HepG2 (cell line): ENCODE measurements around the gene RPL22L1. TPM values are rescaled to one million over a fixed set of nuclear protein-coding genes. Genes with fewer than 3 reads are reported as not detected.
A peak's percentile ranks its signal among the peaks of the same experiment; 100 is the strongest.

ENCODE experiments used
- ARID3A ChIP-seq: IDR thresholded peaks from 2 replicates; pipeline ENCODE4 v1.6.1; 2012; ENCODE audit warnings: low read depth, low read length, improper control_type of control experiment
- BRCA1 ChIP-seq: sonication (generic); formaldehyde crosslinking; IDR thresholded peaks from 2 replicates; pipeline ENCODE4 v1.4.0; 2020; ENCODE audit warnings: missing genetic modification reagents
- CEBPG ChIP-seq: IDR thresholded peaks from 2 replicates; pipeline ENCODE4 v1.6.1; 2016
- DMAP1 ChIP-seq: IDR thresholded peaks from 2 replicates; pipeline ENCODE4 v1.6.1; 2016
- ELK4 ChIP-seq: sonication (generic); formaldehyde crosslinking; IDR thresholded peaks from 2 replicates; pipeline ENCODE4 v1.9.0; 2021; ENCODE audit warnings: missing genetic modification reagents, borderline replicate concordance
- GLI4 ChIP-seq: sonication (generic); formaldehyde crosslinking; IDR thresholded peaks from 2 replicates; pipeline ENCODE4 v1.5.1; 2020; ENCODE audit warnings: missing genetic modification reagents, mild to moderate bottlenecking, moderate library complexity, borderline replicate concordance
- HNRNPUL1 ChIP-seq: fragments of 200-400 bp; formaldehyde crosslinking; IDR thresholded peaks from 2 replicates; pipeline ENCODE4 v1.6.1; 2017; ENCODE audit warnings: low read depth, mild to moderate bottlenecking, low read length, moderate library complexity
- IRF2 ChIP-seq: IDR thresholded peaks from 2 replicates; pipeline ENCODE4 v1.6.1; 2018; ENCODE audit warnings: missing genetic modification reagents, missing compliant biosample characterization
- KMT2B ChIP-seq: IDR thresholded peaks from 2 replicates; pipeline ENCODE4 v1.6.1; 2016; ENCODE audit warnings: missing genetic modification reagents, missing compliant biosample characterization
- LCORL ChIP-seq, 2 experiments: fragments of 450-650 bp in 1 of 2; sonication (generic) in 1 of 2; formaldehyde crosslinking in 1 of 2; IDR thresholded peaks; 2 replicates each; pipeline versions ENCODE4 v1.5.0 to v1.6.1; 2017 to 2020; ENCODE audit warnings: antibody characterized with exemption in 1 of 2, missing genetic modification reagents in 1 of 2
- NFATC3 ChIP-seq: sonication (generic); formaldehyde crosslinking; IDR thresholded peaks from 2 replicates; pipeline ENCODE4 v1.5.1; 2020; ENCODE audit warnings: mild to moderate bottlenecking, missing genetic modification reagents
- NRL ChIP-seq: sonication (generic); formaldehyde crosslinking; IDR thresholded peaks from 2 replicates; pipeline ENCODE4 v1.5.0; 2020; ENCODE audit warnings: missing genetic modification reagents, mild to moderate bottlenecking, moderate library complexity, borderline replicate concordance
- SMARCE1 ChIP-seq: fragments of 450-650 bp; IDR thresholded peaks from 2 replicates; pipeline ENCODE4 v1.6.1; 2017; ENCODE audit warnings: borderline replicate concordance
- TCF7 ChIP-seq: sonication (generic); IDR thresholded peaks from 2 replicates; pipeline ENCODE4 v1.6.1; 2016; ENCODE audit warnings: antibody characterized with exemption, low read depth
- ZEB1 ChIP-seq: IDR thresholded peaks from 2 replicates; pipeline ENCODE4 v1.6.1; 2012; ENCODE audit warnings: mild to moderate bottlenecking, low read depth, inconsistent platforms; ENCODE audit not compliant: insufficient replicate concordance
- ZFP1 ChIP-seq: IDR thresholded peaks from 2 replicates; pipeline ENCODE4 v1.6.1; 2016
- ZNF180 ChIP-seq: sonication (generic); formaldehyde crosslinking; IDR thresholded peaks from 2 replicates; pipeline ENCODE4 v1.4.0; 2020; ENCODE audit warnings: low read depth, missing genetic modification reagents, borderline replicate concordance
- ZNF329 ChIP-seq: sonication (generic); formaldehyde crosslinking; IDR thresholded peaks from 2 replicates; pipeline ENCODE4 v1.9.0; 2021; ENCODE audit warnings: low read depth, mild to moderate bottlenecking, missing genetic modification reagents
- ZNF513 ChIP-seq: sonication (generic); formaldehyde crosslinking; conservative IDR thresholded peaks from 2 replicates; pipeline ENCODE4 v1.5.0; 2020; ENCODE audit warnings: missing genetic modification reagents
- ZNF550 ChIP-seq: sonication (generic); formaldehyde crosslinking; IDR thresholded peaks from 2 replicates; pipeline ENCODE4 v1.4.0; 2020; ENCODE audit warnings: mild to moderate bottlenecking, missing genetic modification reagents, borderline replicate concordance
- ZNF567 ChIP-seq: sonication (generic); formaldehyde crosslinking; IDR thresholded peaks from 2 replicates; pipeline ENCODE4 v1.8.1; 2023; ENCODE audit warnings: mild to moderate bottlenecking, missing genetic modification reagents, borderline replicate concordance
- ZNF678 ChIP-seq: sonication (generic); formaldehyde crosslinking; IDR thresholded peaks from 2 replicates; pipeline ENCODE4 v1.4.0; 2020; ENCODE audit warnings: mild to moderate bottlenecking, missing genetic modification reagents
- ZNF746 ChIP-seq: sonication (generic); formaldehyde crosslinking; IDR thresholded peaks from 2 replicates; pipeline ENCODE4 v1.8.0; 2022; ENCODE audit warnings: mild to moderate bottlenecking, missing genetic modification reagents
- ZNF792 ChIP-seq: IDR thresholded peaks from 2 replicates; pipeline ENCODE4 v1.6.1; 2016
- ZUFSP ChIP-seq: sonication (generic); formaldehyde crosslinking; IDR thresholded peaks from 2 replicates; pipeline ENCODE4 v1.9.0; 2021; ENCODE audit warnings: missing genetic modification reagents, mild to moderate bottlenecking, borderline replicate concordance
- polyA plus RNA-seq, 8 experiments: library from polyadenylated mRNA; depleted of rRNA in 3 of 8; stranded (reverse) in 7 of 8; unstranded in 1 of 8; fragments of >200 nt; fragmentation: Illumina TruSeq in 4 of 8; extraction: Trizol in 4 of 8; gene quantifications; 2 replicates each; pipeline versions ENCODE4 v1.2.1 to v1.2.3, GENCODE V29; 2011 to 2016; ENCODE audit warnings: low read depth in 4 of 8, missing spikeins in 1 of 8, mixed read lengths in 1 of 8; ENCODE audit not compliant: insufficient read depth in 1 of 8
- total RNA-seq, 5 experiments: library from RNA; depleted of rRNA; stranded (reverse); fragments of >200 nt; fragmentation: Illumina TruSeq; extraction: Trizol; gene quantifications; 2 replicates each; pipeline ENCODE4 v1.2.3, GENCODE V29; 2016; ENCODE audit warnings: low read depth in 1 of 5

RPL22L1 gene
- total and polyA plus RNA-seq, 2 of the 13 experiments (the other 11 are each of a cell fraction or from before 2014, with no cell fraction given), result 42.7 to 152 TPM

- no peak for TF ChIP-seq ZNF329 (CRISPR knock-in tag)
- TF ChIP-seq ZNF678, result no peak
- TF ChIP-seq LCORL (IDR thresholded peaks at IDR 0.05), result peak; percentile 50; the same call in 1 of the 2 replicates
- TF ChIP-seq LCORL (CRISPR knock-in tag; IDR thresholded peaks at IDR 0.05), result no peak; the same call in 1 of the 2 replicates
- peak; percentile 50; the same call in 1 of the 2 replicates for TF ChIP-seq CEBPG (CRISPR knock-in tag)
- peak; percentile 83 for TF ChIP-seq KMT2B (CRISPR knock-in tag)
- no peak for TF ChIP-seq HNRNPUL1
- TF ChIP-seq GLI4 (CRISPR knock-in tag), result no peak
- peak; percentile 94 for TF ChIP-seq ZNF567 (CRISPR knock-in tag)
- no peak for TF ChIP-seq NFATC3 (CRISPR knock-in tag)
- peak; percentile 44; the same call in 1 of the 2 replicates for TF ChIP-seq BRCA1 (CRISPR knock-in tag)
- peak; percentile 69; the same call in 1 of the 2 replicates for TF ChIP-seq NRL
- TF ChIP-seq ZNF513 (CRISPR knock-in tag), result no peak
- 0 out of 2 replicates have a peak, but pooled peaks have one; percentile 32 for TF ChIP-seq ZFP1 (CRISPR knock-in tag)
- TF ChIP-seq IRF2 (CRISPR knock-in tag), result peak; percentile 73
- no peak for TF ChIP-seq TCF7
- TF ChIP-seq DMAP1 (CRISPR knock-in tag), result peak; percentile 99
- no peak for TF ChIP-seq SMARCE1
- peak; percentile 74; the same call in 1 of the 2 replicates for TF ChIP-seq ARID3A
- TF ChIP-seq ZNF180 (CRISPR knock-in tag), result no peak
- TF ChIP-seq ELK4 (CRISPR knock-in tag), result no peak
- no peak for TF ChIP-seq ZUFSP (CRISPR knock-in tag)
- no peak for TF ChIP-seq ZNF746 (CRISPR knock-in tag)
- TF ChIP-seq ZNF792 (CRISPR knock-in tag), result peak; percentile 83
- TF ChIP-seq ZEB1, result peak; percentile 58
- TF ChIP-seq ZNF550 (CRISPR knock-in tag), result peak; percentile 24; the same call in 1 of the 2 replicates
Observed at GRCh38 chr3:170869645-170870593, at the start of gene RPL22L1 (continued).
